Measurements from ENCODE around the gene TBC1D16. TPM values are rescaled to one million over a fixed set of nuclear protein-coding genes. Genes with fewer than 3 reads are reported as not detected.
A peak's percentile ranks its signal among the peaks of the same experiment; 100 is the strongest.

Gene TBC1D16
- total RNA-seq, 3 donors from 2014 or later: 10.9 to 23.4 (median 22.1) TPM

- intact Hi-C loops (cut with DNase I, micrococcal nuclease): no loop called here
- TF ChIP-seq, protein P1, sequence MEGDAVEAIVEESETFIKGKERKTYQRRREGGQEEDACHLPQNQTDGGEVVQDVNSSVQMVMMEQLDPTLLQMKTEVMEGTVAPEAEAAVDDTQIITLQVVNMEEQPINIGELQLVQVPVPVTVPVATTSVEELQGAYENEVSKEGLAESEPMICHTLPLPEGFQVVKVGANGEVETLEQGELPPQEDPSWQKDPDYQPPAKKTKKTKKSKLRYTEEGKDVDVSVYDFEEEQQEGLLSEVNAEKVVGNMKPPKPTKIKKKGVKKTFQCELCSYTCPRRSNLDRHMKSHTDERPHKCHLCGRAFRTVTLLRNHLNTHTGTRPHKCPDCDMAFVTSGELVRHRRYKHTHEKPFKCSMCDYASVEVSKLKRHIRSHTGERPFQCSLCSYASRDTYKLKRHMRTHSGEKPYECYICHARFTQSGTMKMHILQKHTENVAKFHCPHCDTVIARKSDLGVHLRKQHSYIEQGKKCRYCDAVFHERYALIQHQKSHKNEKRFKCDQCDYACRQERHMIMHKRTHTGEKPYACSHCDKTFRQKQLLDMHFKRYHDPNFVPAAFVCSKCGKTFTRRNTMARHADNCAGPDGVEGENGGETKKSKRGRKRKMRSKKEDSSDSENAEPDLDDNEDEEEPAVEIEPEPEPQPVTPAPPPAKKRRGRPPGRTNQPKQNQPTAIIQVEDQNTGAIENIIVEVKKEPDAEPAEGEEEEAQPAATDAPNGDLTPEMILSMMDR (IDR thresholded peaks at IDR 0.05): no peak
- ATAC-seq: no peak
Measured at GRCh38 chr17:79919862-79920720, 115.6 kb downstream of the TBC1D16 start.

GRCh38 chr17:79919164-79919585 lies 116.5 kb downstream of the TBC1D16 start:
- intact Hi-C loops (cut with DNase I, micrococcal nuclease): no loop called here
- ATAC-seq: peak; percentile 92
- peak; percentile 95 to 97 (median 95) for DNase-seq
- Histone ChIP-seq H3K4me3 (no peak overlapping the region), H3K9me3 (no peaks in the 10 kb centered on the region), H3K36me3 (ENCODE audit: low read depth) (no peaks in the 10 kb centered on the region), H3K4me1 (ENCODE audit: low read depth) (peaks cover 33% of the 10 kb centered on the region)
- TF ChIP-seq, protein P1 (IDR thresholded peaks at IDR 0.05): no peak

More at GRCh38 chr17:79919862-79920720, 115.6 kb downstream of the TBC1D16 start:
- Histone ChIP-seq H3K4me1 (ENCODE audit: low read depth) (peaks cover 36% of the 10 kb centered on the region), H3K4me3 (no peak overlapping the region), H3K9me3 (no peaks in the 10 kb centered on the region), H3K36me3 (ENCODE audit: low read depth) (no peaks in the 10 kb centered on the region)
- peak in 2 of 3 donors; percentile 48 to 52 for DNase-seq

GRCh38 chr17:79918581-79919163 lies 117.0 kb downstream of the TBC1D16 start:
- Histone ChIP-seq H3K4me1 (ENCODE audit: low read depth) (peaks cover 33% of the 10 kb centered on the region), H3K9me3 (no peaks in the 10 kb centered on the region), H3K4me3 (no peak overlapping the region), H3K36me3 (ENCODE audit: low read depth) (no peaks in the 10 kb centered on the region)
- DNase-seq (no peak), ATAC-seq (no peak)
- TF ChIP-seq, protein P1 (IDR thresholded peaks at IDR 0.05): no peak
- intact Hi-C loops (cut with DNase I, micrococcal nuclease): no loop called here

DNA sequence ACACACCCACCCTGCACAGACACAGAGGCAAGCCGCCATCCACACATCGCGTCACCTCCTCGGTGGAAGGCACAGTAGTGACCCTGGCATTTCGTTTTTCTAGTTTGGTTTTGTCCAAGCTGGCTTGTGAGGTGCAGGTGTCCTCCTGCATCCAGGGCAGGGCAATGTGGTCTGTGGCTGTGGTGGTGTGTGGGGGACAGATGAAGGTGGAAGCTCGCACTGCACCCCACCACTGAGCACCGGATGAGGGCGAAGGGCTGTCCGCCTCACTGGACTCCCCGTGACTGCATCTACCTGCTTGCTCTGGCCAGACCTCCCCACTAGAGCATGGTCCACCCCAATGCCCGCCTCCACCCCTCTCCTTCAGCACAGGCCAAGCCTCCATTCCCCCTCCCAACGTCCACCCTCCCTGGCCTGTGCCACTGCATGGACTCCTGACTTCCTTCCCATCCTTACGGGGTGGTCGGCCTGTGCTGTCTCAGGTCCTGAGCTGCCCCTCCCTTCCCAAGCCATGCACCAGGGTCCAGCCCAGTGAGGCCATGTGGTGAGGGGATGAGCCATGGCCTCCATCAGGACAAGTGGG lies 117.7 kb downstream of the TBC1D16 start:
- Histone ChIP-seq H3K36me3 (ENCODE audit: low read depth) (no peaks in the 10 kb centered on the region), H3K4me3 (no peak overlapping the region), H3K9me3 (no peaks in the 10 kb centered on the region), H3K4me1 (ENCODE audit: low read depth) (peaks cover 33% of the 10 kb centered on the region)
- DNase-seq (peak in 1 of 3 donors; percentile 37), ATAC-seq (no peak)
- intact Hi-C loops (cut with DNase I, micrococcal nuclease): no loop called here
- TF ChIP-seq, protein P1 (IDR thresholded peaks at IDR 0.05): no peak

- Histone ChIP-seq H3K4me3 (no peak overlapping the region), H3K4me1 (ENCODE audit: low read depth) (peaks cover 33% of the 10 kb centered on the region), H3K36me3 (ENCODE audit: low read depth) (no peaks in the 10 kb centered on the region), H3K9me3 (no peaks in the 10 kb centered on the region)
- DNase-seq (peak in 1 of 3 donors; percentile 24), ATAC-seq (no peak)
- TF ChIP-seq, protein P1 (IDR thresholded peaks at IDR 0.05): no peak
- intact Hi-C loops (cut with DNase I, micrococcal nuclease): no loop called here
Measured at GRCh38 chr17:79916991-79917901, 118.4 kb downstream of the TBC1D16 start.

Data from mucosa of descending colon (tissue), 3 donors.